GM21360 (cell line): ENCODE data around the gene ETF1.
"Not testable (repeated sequence)": the region's sequence is repeated elsewhere in the genome, so short reads cannot be mapped to it uniquely, and the experiment has no call there.

Experiments used
- ATAC-seq: cut with Tn5 transposase; IDR thresholded peaks from one replicate; pipeline ENCODE4 v1.9.1; 2021; ENCODE audit warnings: mild to moderate bottlenecking, moderate library complexity; ENCODE audit not compliant: unreplicated experiment

ETF1 gene

DNA sequence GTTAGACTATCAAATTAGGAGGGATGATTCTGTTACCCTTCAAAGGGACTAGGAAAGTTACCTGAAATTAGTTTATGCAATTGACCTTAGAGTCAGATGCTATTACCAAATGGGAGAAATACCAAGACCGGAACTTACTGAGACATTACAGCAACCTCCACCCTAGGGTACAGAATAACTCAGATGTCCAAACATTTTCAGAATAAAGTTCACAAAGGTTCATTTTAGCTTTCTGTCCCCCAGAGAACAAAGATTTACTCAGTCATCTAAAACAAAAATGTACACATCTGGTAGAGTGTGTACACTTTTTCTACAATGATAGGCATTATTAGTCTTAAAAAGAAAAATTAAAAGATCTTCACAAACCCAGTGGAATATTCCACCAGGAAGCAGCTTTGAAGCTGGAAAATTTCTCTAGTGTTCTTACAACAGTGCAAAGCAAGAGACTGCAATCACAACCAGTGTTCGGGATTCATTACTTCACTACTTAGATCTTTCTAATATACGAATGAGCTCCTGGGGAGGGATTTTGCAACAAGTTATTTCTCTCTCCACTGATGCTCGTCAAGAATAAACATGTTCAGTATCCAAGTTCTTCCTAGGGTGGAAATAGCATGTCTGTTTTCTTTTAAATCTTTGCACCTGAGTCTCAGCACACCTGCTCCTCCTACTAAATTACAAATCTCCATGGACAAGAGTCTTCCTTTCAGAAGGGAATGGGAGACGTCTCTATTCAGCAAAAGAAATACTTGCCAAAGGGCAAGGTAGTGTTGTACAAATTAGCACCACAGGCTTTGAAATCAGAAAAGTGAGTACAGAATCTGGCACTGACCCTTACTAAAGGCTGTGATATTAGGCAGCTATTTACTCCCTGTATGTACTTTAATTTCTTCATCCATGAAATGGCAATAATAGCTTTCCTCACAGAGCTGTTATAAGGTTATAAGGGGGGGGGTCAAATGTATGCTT lies 8.8 kb downstream of the ETF1 start:
- ATAC-seq = no peak

DNA sequence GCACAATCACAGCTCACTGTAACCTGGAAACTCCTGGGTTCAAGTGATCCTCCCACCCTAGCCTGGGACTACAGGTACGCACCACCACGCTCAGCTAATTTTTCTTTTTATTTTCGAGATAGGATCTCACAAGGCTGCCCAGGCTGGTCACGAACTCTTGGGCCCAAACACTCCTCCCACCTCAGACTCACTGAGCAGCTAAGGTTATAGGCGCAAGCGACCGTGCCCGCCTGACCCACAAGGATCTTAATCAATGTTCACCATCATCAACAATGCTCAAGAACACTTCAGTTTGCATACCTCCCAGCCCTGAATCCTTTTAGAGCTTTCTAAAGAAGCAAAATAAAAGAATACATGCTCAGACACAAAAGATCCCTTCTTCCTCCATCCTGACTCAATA lies 13.2 kb downstream of the ETF1 start:
- ATAC-seq = no peak

DNA sequence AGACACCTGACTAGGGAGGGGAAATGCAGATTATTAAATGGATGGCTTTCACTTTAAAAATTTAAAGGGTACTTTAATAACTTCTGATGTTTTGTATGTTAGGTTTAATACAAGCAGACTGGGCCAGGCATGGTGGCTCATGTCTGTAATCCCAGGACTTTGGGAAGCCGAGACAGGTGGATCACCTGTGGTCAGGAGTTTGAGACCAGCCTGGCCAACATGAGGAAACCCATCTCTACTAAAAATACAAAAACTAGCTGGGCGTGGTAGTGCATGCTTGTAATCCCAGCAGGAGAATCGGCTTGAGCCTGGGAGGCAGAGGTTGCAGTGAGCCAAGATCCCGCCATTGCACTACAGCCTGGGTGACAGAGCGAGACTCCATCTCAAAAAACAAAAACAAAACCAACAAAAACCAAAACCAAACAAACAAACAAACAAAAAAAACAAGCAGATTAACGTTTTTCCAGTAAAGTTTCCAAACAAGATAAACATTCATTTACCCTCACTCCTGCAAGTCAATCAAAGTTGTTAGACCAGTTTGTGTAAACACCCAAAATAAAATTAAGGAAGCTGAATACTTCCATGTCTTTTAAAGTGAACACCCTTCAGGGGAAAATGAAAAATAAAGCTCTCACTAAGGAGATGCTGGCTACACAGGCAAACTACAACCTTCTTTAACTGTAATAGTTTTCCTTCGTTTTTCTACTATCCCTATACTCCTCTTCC lies 14.1 kb downstream of the ETF1 start:
- ATAC-seq = no peak

DNA sequence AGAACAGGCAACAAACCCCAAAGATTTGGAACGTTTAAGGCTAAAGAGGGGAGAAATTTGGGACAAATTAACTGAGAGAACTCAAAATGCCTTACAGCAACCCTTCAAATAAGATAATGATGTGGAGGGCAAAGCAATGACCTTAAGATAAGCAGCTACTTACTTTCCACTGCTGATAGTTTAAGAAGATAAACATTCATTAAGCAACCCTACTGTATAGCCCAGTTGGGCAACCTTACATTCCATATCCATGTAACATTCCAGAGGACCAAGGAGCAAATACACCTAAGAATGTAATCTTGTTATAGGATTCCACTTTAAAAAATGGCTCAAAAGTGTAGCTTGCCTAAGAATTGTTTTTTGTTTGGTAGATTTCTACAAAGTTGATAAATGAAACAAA lies 14.8 kb downstream of the ETF1 start:
- ATAC-seq = no peak

DNA sequence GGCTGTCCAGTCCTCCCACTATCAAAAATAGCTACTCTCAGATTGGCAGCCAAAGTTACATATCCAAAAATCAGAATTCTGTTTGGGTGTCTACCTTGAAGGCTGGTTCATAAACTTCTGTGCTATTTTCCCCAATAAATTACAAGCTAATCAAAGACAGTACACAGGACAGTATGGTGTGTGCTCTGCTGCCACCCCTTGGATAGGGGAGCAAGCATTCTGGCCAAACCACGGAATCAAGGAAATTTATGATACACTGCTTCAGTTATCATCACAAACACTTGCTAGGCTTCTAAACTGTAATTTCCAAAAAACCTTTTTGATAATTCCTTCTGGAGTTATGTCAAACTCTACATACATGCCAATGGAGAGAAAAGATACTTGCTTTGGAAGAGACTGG lies 15.9 kb downstream of the ETF1 start:
- ATAC-seq = no peak

DNA sequence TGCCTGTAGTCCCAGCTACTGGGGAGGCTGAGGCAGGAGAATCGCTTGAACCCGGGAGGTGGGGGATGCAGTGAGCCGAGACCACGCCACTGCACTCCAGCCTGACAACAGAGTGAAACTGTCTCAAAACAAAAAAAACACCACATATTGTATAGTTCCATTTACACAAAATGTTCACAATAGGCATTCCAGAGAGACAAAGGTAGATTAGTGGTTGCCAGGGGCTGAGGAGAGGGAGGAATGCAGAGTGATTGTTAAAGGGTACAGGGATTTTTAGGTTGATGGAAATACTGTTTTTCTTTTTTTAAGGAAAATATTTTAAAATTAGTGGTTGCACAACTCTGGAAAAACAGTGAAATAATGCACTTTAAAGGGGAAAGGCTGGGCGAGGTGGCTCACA lies 19.6 kb downstream of the ETF1 start:
- ATAC-seq = no peak

DNA sequence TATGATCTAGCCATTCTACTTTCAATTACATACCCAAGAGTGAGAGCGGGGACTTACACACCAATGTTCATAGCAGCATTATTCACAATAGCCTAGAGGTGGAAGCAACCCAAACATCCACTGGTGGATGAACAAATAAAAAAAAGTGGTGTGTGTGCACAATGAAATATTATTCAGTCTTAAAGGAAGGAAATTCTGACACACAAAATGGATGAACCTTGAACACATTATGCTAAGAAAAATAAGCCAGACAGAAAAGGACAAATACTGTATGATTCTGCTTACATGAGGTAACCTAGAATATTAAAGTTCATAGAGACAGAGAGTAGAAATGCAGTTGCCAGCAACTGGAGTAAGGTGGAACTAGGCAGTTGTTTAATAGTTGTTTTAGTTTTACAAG lies 22.1 kb downstream of the ETF1 start:
- ATAC-seq = no peak

DNA sequence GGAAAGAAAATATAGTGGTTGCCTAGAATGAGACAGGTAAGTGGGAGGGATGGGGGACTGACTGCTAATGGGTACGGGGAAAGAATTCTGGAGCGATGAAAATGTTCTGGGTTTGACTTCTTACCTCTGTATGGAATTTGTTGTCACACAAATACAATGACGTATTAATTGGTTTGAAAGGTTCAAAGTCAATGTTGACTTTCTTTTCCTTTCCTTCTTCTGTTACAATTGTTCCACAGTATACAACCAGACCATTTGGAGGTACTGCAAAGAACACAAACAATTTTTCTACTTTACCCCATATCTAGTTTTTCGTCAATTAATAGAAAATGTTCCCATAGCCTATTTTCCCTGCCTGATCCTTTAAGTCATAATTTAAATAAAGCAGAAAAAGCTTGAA lies 25.6 kb downstream of the ETF1 start:
- ATAC-seq = no peak

DNA sequence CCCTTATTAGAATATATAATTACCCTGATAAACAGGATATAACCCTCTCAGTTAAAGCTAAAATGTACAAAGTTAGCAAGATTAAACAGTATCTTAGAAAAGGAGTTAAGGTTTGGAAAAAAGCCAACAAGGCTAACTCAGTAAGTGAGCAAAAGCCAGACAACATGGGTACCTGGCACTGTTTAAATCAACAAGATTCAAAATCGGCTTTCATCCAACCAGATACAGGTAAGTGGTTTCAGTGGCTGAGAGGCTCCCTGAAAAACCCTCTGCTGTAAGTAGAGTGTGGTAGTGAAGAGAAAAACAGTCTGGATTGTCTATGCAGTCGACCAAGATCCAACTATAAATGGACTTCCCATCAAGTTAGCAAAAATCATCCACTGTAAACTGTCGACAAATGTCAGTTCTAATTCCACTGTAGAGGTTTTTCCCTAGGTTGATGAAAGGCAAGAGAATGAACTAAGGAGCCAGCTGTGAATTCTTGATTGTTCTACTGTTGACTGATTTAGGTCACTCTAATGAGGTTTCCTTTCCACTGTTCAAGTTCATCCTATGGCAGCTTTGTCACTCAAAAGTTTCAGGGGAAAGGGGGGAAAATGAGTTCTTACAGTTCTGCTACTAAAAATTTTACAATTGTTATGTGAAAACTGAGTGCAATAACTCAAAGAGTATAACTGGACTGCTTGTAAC lies 27.3 kb downstream of the ETF1 start:
- ATAC-seq = no peak

DNA sequence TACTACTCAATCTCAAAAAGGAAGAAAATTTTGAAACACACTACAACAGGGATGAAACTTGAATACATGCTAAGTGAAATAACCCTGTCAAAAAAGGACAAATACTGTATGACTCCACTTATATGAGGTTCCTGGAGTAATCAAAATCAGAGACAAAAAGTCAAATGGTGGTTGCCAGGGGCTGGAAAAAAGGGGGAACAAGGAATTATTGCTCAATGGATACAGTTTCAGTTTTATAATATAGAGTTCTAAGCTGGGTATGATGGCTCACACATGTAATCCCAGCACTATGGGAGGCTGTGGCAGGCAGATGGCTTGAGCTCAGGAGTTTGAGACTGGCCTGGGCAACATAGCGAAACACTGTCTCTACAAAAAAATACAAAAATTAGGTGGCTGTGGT lies 29.0 kb downstream of the ETF1 start:
- no peak for ATAC-seq

DNA sequence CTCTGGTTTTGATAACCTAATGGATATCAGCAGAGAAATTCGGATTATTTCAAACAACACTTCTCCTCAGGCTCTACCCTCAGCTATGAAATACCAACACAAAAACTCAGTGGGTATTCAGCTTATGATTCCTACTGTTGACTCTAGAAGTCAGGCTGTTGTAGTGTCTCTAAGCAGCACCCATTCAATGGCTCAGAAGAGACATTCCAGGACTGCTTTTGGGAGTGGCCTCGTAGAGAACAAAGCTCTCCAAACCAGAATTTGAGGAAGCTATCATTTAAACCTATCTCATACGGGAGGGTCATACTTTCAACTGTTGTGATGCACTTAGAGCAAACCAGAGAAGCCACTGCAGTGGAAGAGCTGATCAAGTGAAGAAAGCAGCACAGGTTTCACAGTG lies 34.1 kb downstream of the ETF1 start:
- ATAC-seq = no peak

DNA sequence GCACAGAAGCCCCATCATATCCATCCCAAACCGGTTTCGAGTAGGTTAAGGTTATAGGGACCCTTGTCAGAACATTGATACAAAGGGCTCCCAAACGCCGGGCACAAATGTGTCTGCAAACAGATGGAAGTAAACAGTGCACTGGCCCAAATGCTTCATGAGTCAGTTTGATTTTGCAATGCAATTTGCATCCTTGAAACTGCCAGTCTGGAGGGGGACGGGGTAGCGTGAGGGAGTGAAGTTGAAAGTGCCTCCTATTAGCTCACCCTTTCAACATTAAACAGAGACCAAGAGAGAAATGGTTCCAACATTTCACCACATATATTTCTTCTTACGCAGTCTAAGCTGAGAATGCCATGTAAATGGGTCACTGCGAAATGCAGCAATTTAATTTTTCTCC lies 35.6 kb downstream of the ETF1 start:
- not testable (repeated sequence) for ATAC-seq

DNA sequence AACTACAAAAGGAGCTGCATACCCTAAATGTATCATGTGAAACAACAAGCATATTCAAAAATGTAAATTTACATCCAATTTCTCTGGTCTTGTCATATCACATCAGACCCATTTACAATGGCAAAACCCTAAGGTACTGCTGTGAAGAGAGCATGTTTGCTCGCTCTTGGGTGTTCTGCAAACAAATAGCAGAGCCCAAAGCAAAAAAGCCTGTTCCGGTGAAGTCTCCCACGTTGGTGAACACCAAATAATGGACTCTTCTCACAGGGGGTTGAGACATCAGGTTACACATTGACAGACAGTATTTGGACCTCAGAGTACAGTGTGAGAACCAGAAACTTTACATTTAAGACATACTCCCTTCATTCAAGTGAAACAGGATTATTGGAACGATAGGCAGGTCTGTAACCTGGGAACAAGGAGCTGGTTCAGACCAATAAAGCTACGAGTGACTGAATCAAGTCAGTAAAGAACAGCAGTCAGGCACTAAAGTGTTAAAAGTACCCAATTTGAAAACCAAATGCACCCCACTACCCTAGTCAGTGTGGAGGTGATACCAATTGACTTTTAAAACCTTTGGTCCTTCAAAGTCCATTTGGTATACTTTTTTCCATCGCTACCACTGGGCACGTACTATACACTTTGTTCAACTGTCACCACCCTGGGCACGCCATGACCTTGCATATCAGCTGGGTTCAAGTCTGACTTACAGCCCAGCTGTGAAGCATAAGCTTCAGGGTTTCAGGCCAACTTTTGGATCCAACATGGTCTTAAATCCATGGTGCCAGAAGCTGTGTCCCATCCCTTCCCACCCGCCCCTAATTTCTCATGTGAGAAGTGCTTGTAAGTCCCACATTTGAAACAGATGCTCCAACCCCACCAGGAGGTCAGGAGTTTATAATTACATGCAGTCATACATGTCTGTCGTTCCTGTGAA lies 36.4 kb downstream of the ETF1 start:
- ATAC-seq = no peak

DNA sequence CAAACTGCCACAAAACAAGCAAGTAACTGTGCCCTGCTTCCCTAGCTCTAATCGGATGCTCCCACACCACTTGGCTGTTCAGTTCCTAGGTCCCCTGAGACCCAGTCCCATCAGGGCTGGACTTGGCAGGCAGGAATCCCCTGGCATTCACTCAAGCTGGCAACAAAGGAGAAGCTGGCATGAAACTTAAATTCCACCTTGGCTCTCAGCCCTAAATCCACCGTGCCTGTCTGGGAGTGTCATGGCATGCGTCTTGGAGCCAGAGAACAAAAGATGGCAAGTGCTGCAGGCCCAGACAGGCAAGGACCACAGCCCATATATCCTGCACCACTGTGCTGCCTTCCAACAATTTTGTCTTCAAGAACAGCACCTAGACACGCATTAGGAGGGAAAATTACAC lies 38.2 kb downstream of the ETF1 start:
- no peak for ATAC-seq

DNA sequence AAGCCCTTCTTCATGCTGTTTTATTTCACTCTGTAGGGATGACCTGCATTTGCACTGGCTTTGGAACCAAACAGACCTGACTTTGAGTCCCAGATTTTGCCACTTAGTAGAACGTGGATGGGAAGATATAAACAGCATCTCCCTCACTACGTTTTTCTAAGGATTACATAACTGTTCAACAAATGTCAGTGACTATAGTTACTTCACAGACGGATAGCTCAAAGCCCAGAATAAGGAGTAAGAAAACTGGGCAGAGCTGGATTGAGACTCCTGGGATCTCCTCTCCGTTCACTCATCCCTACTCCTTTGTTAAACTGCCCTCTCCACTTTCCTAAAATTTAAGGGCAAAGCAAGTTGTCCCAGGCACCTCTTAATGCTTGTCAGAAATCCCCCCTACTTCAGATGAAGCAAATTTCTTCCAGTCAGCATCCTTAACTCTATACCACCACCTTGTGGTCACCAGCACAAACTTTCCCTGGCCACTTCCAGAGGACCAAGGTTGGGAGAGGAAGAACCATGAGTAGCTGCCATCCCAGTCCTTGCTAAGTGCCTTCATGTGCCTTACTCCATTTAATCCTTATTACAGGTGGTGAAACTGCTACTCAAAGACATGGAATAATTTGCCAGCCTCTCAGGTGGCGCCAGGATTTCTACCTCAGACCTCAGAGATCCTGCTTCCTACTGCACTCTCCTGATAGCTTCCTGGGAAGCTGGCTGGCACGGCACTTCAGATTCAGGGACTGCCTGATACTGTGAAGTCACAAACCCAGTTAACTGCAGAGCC lies 39.4 kb downstream of the ETF1 start:
- no peak for ATAC-seq

DNA sequence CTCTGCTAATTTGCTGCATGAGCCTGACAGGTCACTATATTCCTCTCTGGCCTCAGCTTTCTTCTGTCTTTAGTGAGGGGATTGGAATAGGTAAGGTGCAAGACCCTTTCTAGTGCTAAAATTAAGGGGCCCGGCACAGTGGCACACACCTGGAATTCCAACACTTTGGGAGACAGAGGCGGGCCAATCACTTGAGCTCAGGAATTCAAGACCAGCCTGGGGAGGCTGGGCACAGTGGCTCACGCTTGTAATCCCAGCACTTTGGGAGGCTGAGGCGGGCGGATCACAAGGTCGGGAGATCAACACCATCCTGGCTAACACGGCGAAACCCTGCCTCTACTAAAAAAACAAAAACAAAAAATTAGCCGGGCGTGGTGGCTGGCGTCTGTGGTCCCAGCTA lies 40.5 kb downstream of the ETF1 start:
- ATAC-seq = no peak

DNA sequence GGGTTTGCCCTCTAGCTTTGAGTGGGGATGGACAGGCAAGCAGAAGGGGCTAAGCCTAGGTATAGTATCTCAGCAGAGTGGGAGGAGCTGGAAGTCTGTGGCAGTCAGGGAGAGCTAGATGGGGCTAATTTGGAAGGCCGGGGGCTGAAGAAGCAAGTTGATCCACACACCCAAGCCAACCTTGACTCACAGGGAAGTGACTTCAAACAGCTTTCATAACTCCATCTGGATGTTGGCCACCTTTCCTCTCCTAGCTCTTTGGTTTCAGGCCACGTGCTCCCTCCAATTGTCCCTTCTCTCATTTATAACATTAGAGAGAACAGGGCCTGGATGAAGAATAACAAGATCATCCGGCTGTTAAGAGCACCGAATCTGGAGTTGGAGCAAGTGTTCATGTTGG lies 40.9 kb downstream of the ETF1 start:
- ATAC-seq = no peak

DNA sequence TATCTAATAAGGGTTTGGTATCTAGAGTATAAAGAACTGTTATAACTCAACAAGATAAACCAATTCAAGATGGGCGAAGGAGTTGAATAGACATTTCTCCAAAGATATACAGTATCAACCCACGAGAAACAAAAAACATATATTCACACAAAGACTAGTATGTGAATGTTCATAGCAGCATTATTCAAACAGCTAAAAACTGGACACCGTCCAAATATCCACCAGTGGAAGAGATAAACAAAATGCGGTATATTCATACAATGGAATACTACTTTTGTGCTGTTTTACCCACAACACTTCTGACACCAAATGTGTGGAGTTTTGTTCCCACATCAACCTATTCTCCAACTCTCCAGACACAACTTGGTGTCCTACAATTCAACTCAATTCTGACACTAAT lies 44.7 kb downstream of the ETF1 start:
- ATAC-seq = no peak

DNA sequence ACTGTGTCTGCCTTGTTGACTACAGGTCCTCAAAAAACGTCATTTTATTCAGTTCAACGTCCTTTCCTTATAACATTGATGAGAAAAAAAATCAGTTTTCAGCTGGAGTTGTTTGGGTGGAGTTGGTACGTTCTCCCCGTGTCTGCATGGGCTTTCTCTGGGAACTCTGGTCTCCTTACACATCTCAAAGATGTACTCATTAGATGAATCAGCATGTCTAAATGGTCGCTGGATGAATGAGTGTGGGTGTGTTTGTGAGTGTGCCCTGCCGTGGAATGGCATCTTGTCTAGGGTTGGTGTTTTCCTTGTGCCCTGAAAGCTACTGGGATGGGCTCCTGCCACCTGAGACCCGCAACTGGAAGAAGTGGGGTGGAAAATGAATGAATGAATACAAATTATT lies 47.7 kb downstream of the ETF1 start:
- no peak for ATAC-seq

DNA sequence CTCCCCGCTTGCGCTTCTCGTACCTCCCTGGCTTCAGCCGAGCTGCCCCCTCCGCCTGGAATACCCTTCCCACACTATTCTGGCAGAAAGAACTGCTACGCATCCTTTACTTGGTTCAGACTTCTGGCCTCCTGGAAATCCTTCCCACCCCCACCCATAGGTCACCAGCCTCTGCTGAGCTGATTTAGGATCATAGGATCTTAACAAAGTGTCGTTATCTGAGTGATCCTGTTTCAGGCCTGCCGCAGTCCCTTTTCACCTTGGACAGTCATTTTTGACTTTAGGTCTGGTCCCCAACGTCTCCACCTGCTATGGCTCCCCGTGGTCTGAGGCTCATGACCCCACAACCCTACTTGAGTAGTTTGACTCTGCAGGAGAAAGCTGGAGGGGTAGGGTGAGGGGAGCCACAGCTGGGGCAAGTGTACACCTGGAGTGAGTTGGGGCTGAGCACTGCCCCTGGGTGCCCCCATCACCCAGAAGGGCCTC lies 50.4 kb downstream of the ETF1 start:
- ATAC-seq = no peak
